ENCODE results near the gene CCDC197. TPM values are rescaled to one million over a fixed set of nuclear protein-coding genes. Genes with fewer than 3 reads are reported as not detected.
A peak's percentile ranks its signal among the peaks of the same experiment; 100 is the strongest.

CCDC197 gene
- total and polyA plus RNA-seq, 7 experiments from 2014 or later: not detected

- peaks cover 0 to 6% (median 1%) of the 10 kb centered on the region in 11 donors for H3K9me3 Mint-ChIP-seq
- peak overlapping the region; percentile 82 to 93 (median 89) for H3K4me3 Mint-ChIP-seq
- ChIA-PET CTCF (interaction anchor here (1.1 to 18.5 kb wide), 14 partner anchors 11 to 210 kb away, joined by 3 to 388 read pairs (median 7); partner anchors contain the start of gene OTUB2), POLR2A (interaction anchor here (0.8 to 3.2 kb wide), 11 partner anchors 8 to 110 kb away, joined by 3 to 32 read pairs (median 3); partner anchors contain the start of genes DDX24 and IFI27L1)
- intact Hi-C loops (cut with micrococcal nuclease): loop anchor here (1.0 to 2.0 kb wide), 5 partner anchors 11 to 31 kb away; no protein-coding TSS in a partner anchor
- DNase-seq (peak in 8 of 9 donors; percentile 43 to 63 (median 56)), ATAC-seq (peak; percentile 93)
- Histone ChIP-seq H3K4me3 (ENCODE audit: low read length) (peak overlapping the region; percentile 72), H3K36me3 (ENCODE audit: control insufficient read depth in 2 of 3, insufficient read depth in 3 of 3, low read length in 3 of 3) (no peaks in the 10 kb centered on the region), H3K27me3 (ENCODE audit: control insufficient read depth in 2 of 2, insufficient read depth in 2 of 2, low read length in 2 of 2) (no peaks in the 10 kb centered on the region), H3K27ac (ENCODE audit: low read depth, low read length) (no peak overlapping the region), H3K9me3 (ENCODE audit: control insufficient read depth in 2 of 3, low read length in 3 of 3) (no peaks in the 10 kb centered on the region), H3K4me1 (ENCODE audit: control insufficient read depth in 2 of 2, insufficient read depth in 2 of 2, low read length in 2 of 2) (peaks cover 13 to 24% of the 10 kb centered on the region in 2 donors)
- peaks cover 0 to 2% (median under 1%) of the 10 kb centered on the region in 5 donors for H3K27me3 Mint-ChIP-seq
- H3K27ac Mint-ChIP-seq: peak overlapping the region in 8 of 9 donors; percentile 21 to 99 (median 70)
- peaks cover 0 to 28% (median 0%) of the 10 kb centered on the region in 5 donors for H3K36me3 Mint-ChIP-seq
- peaks cover 14 to 91% (median 19%) of the 10 kb centered on the region in 7 donors for H3K4me1 Mint-ChIP-seq
These were observed 26.5 kb upstream of the CCDC197 start for GRCh38 chr14:93970585-93970964.

- Histone ChIP-seq H3K27ac (ENCODE audit: low read depth, low read length) (no peak overlapping the region), H3K4me3 (ENCODE audit: low read length) (peak overlapping the region; percentile 72), H3K27me3 (ENCODE audit: control insufficient read depth in 2 of 2, insufficient read depth in 2 of 2, low read length in 2 of 2) (no peaks in the 10 kb centered on the region), H3K4me1 (ENCODE audit: control insufficient read depth in 2 of 2, insufficient read depth in 2 of 2, low read length in 2 of 2) (peaks cover 15 to 28% of the 10 kb centered on the region in 2 donors), H3K36me3 (ENCODE audit: control insufficient read depth in 2 of 3, insufficient read depth in 3 of 3, low read length in 3 of 3) (no peaks in the 10 kb centered on the region), H3K9me3 (ENCODE audit: control insufficient read depth in 2 of 3, low read length in 3 of 3) (no peaks in the 10 kb centered on the region)
- DNase-seq (peak in 5 of 9 donors; percentile 13 to 63 (median 17)), ATAC-seq (peak; percentile 63)
- H3K36me3 Mint-ChIP-seq: peaks cover 0 to 28% (median 4%) of the 10 kb centered on the region in 5 donors
- H3K27ac Mint-ChIP-seq: peak overlapping the region in 7 of 9 donors; percentile 21 to 99 (median 73)
- H3K4me3 Mint-ChIP-seq: peak overlapping the region; percentile 82 to 93 (median 89)
- H3K27me3 Mint-ChIP-seq: peaks cover 0 to 6% (median 6%) of the 10 kb centered on the region in 5 donors
- intact Hi-C loops (cut with micrococcal nuclease): loop anchor here (1.0 to 2.0 kb wide), 6 partner anchors 8 to 32 kb away; no protein-coding TSS in a partner anchor
- ChIA-PET CTCF (interaction anchor here (0.7 to 18.5 kb wide), 15 partner anchors 11 to 210 kb away, joined by 3 to 388 read pairs (median 7); partner anchors contain the start of gene OTUB2), POLR2A (interaction anchor here (1.0 to 3.2 kb wide), 10 partner anchors 8 to 110 kb away, joined by 3 to 32 read pairs (median 3); partner anchors contain the start of genes CCDC197, DDX24 and IFI27L1)
- peaks cover 0 to 10% (median 6%) of the 10 kb centered on the region in 11 donors for H3K9me3 Mint-ChIP-seq
- H3K4me1 Mint-ChIP-seq: peaks cover 17 to 91% (median 23%) of the 10 kb centered on the region in 7 donors
These were observed 26.0 kb upstream of the CCDC197 start for GRCh38 chr14:93970965-93971634.

GRCh38 chr14:93971635-93972027, 25.5 kb upstream of the CCDC197 start:
- intact Hi-C loops (cut with micrococcal nuclease): loop anchor here (1.0 to 2.0 kb wide), 4 partner anchors 8 to 29 kb away; no protein-coding TSS in a partner anchor
- H3K9me3 Mint-ChIP-seq: peaks cover 0 to 15% (median 8%) of the 10 kb centered on the region in 11 donors
- peaks cover 0 to 25% (median 4%) of the 10 kb centered on the region in 5 donors for H3K36me3 Mint-ChIP-seq
- Histone ChIP-seq H3K27ac (ENCODE audit: low read depth, low read length) (no peak overlapping the region), H3K4me1 (ENCODE audit: control insufficient read depth in 2 of 2, insufficient read depth in 2 of 2, low read length in 2 of 2) (peaks cover 20 to 28% of the 10 kb centered on the region in 2 donors), H3K36me3 (ENCODE audit: control insufficient read depth in 2 of 3, insufficient read depth in 3 of 3, low read length in 3 of 3) (no peaks in the 10 kb centered on the region), H3K9me3 (ENCODE audit: control insufficient read depth in 2 of 3, low read length in 3 of 3) (peaks cover 0 to 3% (median 2%) of the 10 kb centered on the region in 3 experiments), H3K27me3 (ENCODE audit: control insufficient read depth in 2 of 2, insufficient read depth in 2 of 2, low read length in 2 of 2) (no peaks in the 10 kb centered on the region), H3K4me3 (ENCODE audit: low read length) (peak overlapping the region; percentile 72)
- peak overlapping the region; percentile 82 to 93 (median 89) for H3K4me3 Mint-ChIP-seq
- ATAC-seq (no peak), DNase-seq (no peak)
- peaks cover 0 to 6% (median 6%) of the 10 kb centered on the region in 5 donors for H3K27me3 Mint-ChIP-seq
- ChIA-PET CTCF (interaction anchor here (0.7 to 18.5 kb wide), 13 partner anchors 11 to 209 kb away, joined by 3 to 388 read pairs (median 7); no protein-coding TSS in a partner anchor), POLR2A (interaction anchor here (1.1 to 3.2 kb wide), 6 partner anchors 9 to 109 kb away, joined by 3 to 32 read pairs (median 6); partner anchors contain the start of genes CCDC197, DDX24 and IFI27L1)
- peaks cover 20 to 91% (median 28%) of the 10 kb centered on the region in 7 donors for H3K4me1 Mint-ChIP-seq
- peak overlapping the region in 1 of 9 donors; percentile 99 for H3K27ac Mint-ChIP-seq

- ATAC-seq (no peak), DNase-seq (no peak)
- Mint-ChIP-seq H3K27me3 (peaks cover 0 to 6% (median 6%) of the 10 kb centered on the region in 5 donors), H3K36me3 (peaks cover 0 to 30% (median 4%) of the 10 kb centered on the region in 5 donors), H3K9me3 (peaks cover 0 to 26% (median 17%) of the 10 kb centered on the region in 11 donors), H3K4me3 (peak overlapping the region in 1 of 10 donors; percentile 92), H3K27ac (peak overlapping the region in 1 of 9 donors; percentile 97), H3K4me1 (peaks cover 27 to 93% (median 39%) of the 10 kb centered on the region in 7 donors)
- CTCF ChIA-PET: interaction anchor here (1.0 to 18.5 kb wide), 5 partner anchors 13 to 859 kb away, joined by 3 to 388 read pairs (median 12); no protein-coding TSS in a partner anchor
- POLR2A ChIA-PET: interaction anchor here (3.2 kb wide), 1 partner anchor 13 kb away, joined by 32 read pairs; no protein-coding TSS in a partner anchor
- peaks cover 0 to 14% (median 12%) of the 10 kb centered on the region in 3 experiments for H3K9me3 ChIP-seq (ENCODE audit: control insufficient read depth in 2 of 3, low read length in 3 of 3)
- H3K4me1 ChIP-seq (ENCODE audit: control insufficient read depth in 2 of 2, insufficient read depth in 2 of 2, low read length in 2 of 2): peaks cover 31 to 34% of the 10 kb centered on the region in 2 donors
- no peak overlapping the region for H3K27ac ChIP-seq (ENCODE audit: low read depth, low read length)
- intact Hi-C loops (cut with micrococcal nuclease): no loop called here
- no peaks in the 10 kb centered on the region for H3K36me3 ChIP-seq (ENCODE audit: control insufficient read depth in 2 of 3, insufficient read depth in 3 of 3, low read length in 3 of 3)
- H3K27me3 ChIP-seq (ENCODE audit: control insufficient read depth in 2 of 2, insufficient read depth in 2 of 2, low read length in 2 of 2): no peaks in the 10 kb centered on the region
- no peak overlapping the region for H3K4me3 ChIP-seq (ENCODE audit: low read length)
These were observed 24.4 kb upstream of the CCDC197 start for GRCh38 chr14:93972618-93973205.

- intact Hi-C loops (cut with micrococcal nuclease): no loop called here
- Mint-ChIP-seq H3K27me3 (peaks cover 0 to 6% (median 6%) of the 10 kb centered on the region in 5 donors), H3K36me3 (peaks cover 0 to 37% (median 4%) of the 10 kb centered on the region in 5 donors), H3K4me3 (peak overlapping the region in 1 of 10 donors; percentile 92), H3K27ac (peak overlapping the region in 1 of 9 donors; percentile 97), H3K4me1 (peaks cover 33 to 94% (median 48%) of the 10 kb centered on the region in 7 donors), H3K9me3 (peaks cover 0 to 35% (median 24%) of the 10 kb centered on the region in 11 donors)
- H3K27me3 ChIP-seq (ENCODE audit: control insufficient read depth in 2 of 2, insufficient read depth in 2 of 2, low read length in 2 of 2): no peaks in the 10 kb centered on the region
- ChIA-PET POLR2A (interaction anchor here (0.9 to 1.4 kb wide), 3 partner anchors 10 to 31 kb away, joined by 3 to 4 read pairs (median 3); no protein-coding TSS in a partner anchor), CTCF (interaction anchor here (1.0 to 18.5 kb wide), 3 partner anchors 28 to 860 kb away, joined by 3 to 388 read pairs (median 3); no protein-coding TSS in a partner anchor)
- ATAC-seq (no peak), DNase-seq (no peak)
- H3K27ac ChIP-seq (ENCODE audit: low read depth, low read length): no peak overlapping the region
- H3K36me3 ChIP-seq (ENCODE audit: control insufficient read depth in 2 of 3, insufficient read depth in 3 of 3, low read length in 3 of 3): no peaks in the 10 kb centered on the region
- peaks cover 0 to 19% (median 17%) of the 10 kb centered on the region in 3 experiments for H3K9me3 ChIP-seq (ENCODE audit: control insufficient read depth in 2 of 3, low read length in 3 of 3)
- H3K4me1 ChIP-seq (ENCODE audit: control insufficient read depth in 2 of 2, insufficient read depth in 2 of 2, low read length in 2 of 2): peaks cover 40% of the 10 kb centered on the region in 2 donors
- no peak overlapping the region for H3K4me3 ChIP-seq (ENCODE audit: low read length)
These were observed 23.5 kb upstream of the CCDC197 start for GRCh38 chr14:93973607-93974006.
